NCI-H82 treated with DMSO at 0.1 percent for 48 hours (cell line): ENCODE results near the gene LILRA6.
"Not testable (repeated sequence)": the region's sequence is repeated elsewhere in the genome, so short reads cannot be mapped to it uniquely, and the experiment has no call there.

Experiments used
- DNase-seq: peaks from one replicate; lab custom pipeline; 2025; ENCODE audit not compliant: unreplicated experiment; lab: John Stamatoyannopoulos, UW

LILRA6 gene

GRCh38 chr19:54208784-54209057 is 33.9 kb downstream of the LILRA6 start:
- no peak for DNase-seq

GRCh38 chr19:54207983-54208783 is 34.4 kb downstream of the LILRA6 start:
- no peak for DNase-seq

- no peak for DNase-seq
These were observed 35.0 kb downstream of the LILRA6 start for GRCh38 chr19:54207676-54207982.

- not testable (repeated sequence) for DNase-seq
These were observed 35.4 kb downstream of the LILRA6 start for GRCh38 chr19:54207193-54207592.

- DNase-seq = no peak
These were observed 35.8 kb downstream of the LILRA6 start for GRCh38 chr19:54206831-54207177.

- DNase-seq = no peak
These were observed 36.4 kb downstream of the LILRA6 start for GRCh38 chr19:54206030-54206830.

GRCh38 chr19:54204767-54205468 is 37.7 kb downstream of the LILRA6 start:
- no peak for DNase-seq

GRCh38 chr19:54203151-54203611 is 39.4 kb downstream of the LILRA6 start:
- no peak for DNase-seq

GRCh38 chr19:54201980-54202379 is 40.6 kb downstream of the LILRA6 start:
- no peak for DNase-seq

- DNase-seq = no peak
These were observed 41.4 kb downstream of the LILRA6 start for GRCh38 chr19:54201172-54201701.

- DNase-seq = no peak
These were observed 43.2 kb downstream of the LILRA6 start for GRCh38 chr19:54199401-54199800.

GRCh38 chr19:54197121-54197520 is 45.5 kb downstream of the LILRA6 start:
- no peak for DNase-seq

- DNase-seq = no peak
These were observed 46.1 kb downstream of the LILRA6 start for GRCh38 chr19:54196536-54196935.

- not testable (repeated sequence) for DNase-seq
These were observed 48.1 kb downstream of the LILRA6 start for GRCh38 chr19:54194463-54194862.

GRCh38 chr19:54193011-54193410 is 49.6 kb downstream of the LILRA6 start:
- no peak for DNase-seq

- DNase-seq = no peak
These were observed 50.7 kb downstream of the LILRA6 start for GRCh38 chr19:54191811-54192453.

- peak; percentile 32 for DNase-seq
These were observed 51.4 kb downstream of the LILRA6 start, which contains the start of gene TSEN34 for GRCh38 chr19:54191011-54191810. TSEN34 (plus strand) TSS chr19:54191308; CDS start chr19:54191365, 57 bp downstream.

- peak; percentile 95 for DNase-seq
These were observed 52.0 kb downstream of the LILRA6 start for GRCh38 chr19:54190503-54191010.

GRCh38 chr19:54189735-54190502 is 52.7 kb downstream of the LILRA6 start:
- peak; percentile 100 for DNase-seq
